Keratinocyte (primary cell): ENCODE data around the gene PLSCR3.

Experiments used
- CTCF ChIP-seq, 3 experiments: IDR thresholded peaks in 1 of 3; conservative IDR thresholded peaks in 1 of 3; optimal IDR thresholded peaks in 1 of 3; 2 replicates in 2 of 3; 3 replicates in 1 of 3; pipeline versions ENCODE3 to v1.5.1; 2011; ENCODE audit warnings: low read length in 3 of 3, mild to moderate bottlenecking in 3 of 3, moderate library complexity in 2 of 3, control low read depth in 1 of 3, inconsistent platforms in 1 of 3; ENCODE audit not compliant: insufficient read depth in 2 of 3; ENCODE audit errors: extremely low read depth in 1 of 3
- EZH2 ChIP-seq: IDR thresholded peaks from one replicate; pipeline ENCODE4 v1.6.1; 2012; ENCODE audit warnings: inconsistent platforms, mild to moderate bottlenecking, low read length, moderate library complexity

- peak; percentile 10 to 49 (median 15) for TF ChIP-seq CTCF (optimal IDR thresholded peaks at IDR 0.05 in 1 of 3, IDR thresholded peaks at IDR 0.05 in 1 of 3, conservative IDR thresholded peaks at IDR 0.05 in 1 of 3; ENCODE audit: extremely low read depth in 1 of 3, insufficient read depth in 2 of 3, low read length in 3 of 3)
- no peak for TF ChIP-seq EZH2
Measured at GRCh38 chr17:7394452-7395191, at the start of gene PLSCR3.
